GM13977 (cell line): ENCODE results near the gene EPC2.

Experiments
- DNase-seq: peaks from one replicate; pipeline ENCODE4 v3.0.0; 2012; ENCODE audit warnings: low spot score
- CTCF ChIP-seq: IDR thresholded peaks from 2 replicates; pipeline ENCODE4 v1.5.1; 2012; ENCODE audit warnings: mild to moderate bottlenecking, control low read depth; ENCODE audit not compliant: insufficient read depth; ENCODE audit errors: extremely low read depth, missing control alignments
- in situ Hi-C: fragments of 300-500 bp; cut with MboI; formaldehyde crosslinking; loops from one replicate; pipeline ENCODE4 v1.12.0; 2022; ENCODE audit warnings: low sequenced_read_pairs, low pct_unique_long_range_greater_than_20kb, mixed read lengths, inconsistent platforms; ENCODE audit not compliant: unreplicated experiment

EPC2 gene

GRCh38 chr2:148737742-148738141, 93.2 kb downstream of the EPC2 start:
- no peak for TF ChIP-seq CTCF
- in situ Hi-C loops: no loop called here
- no peak for DNase-seq

- TF ChIP-seq CTCF: no peak
- DNase-seq: no peak
- in situ Hi-C loops: no loop called here
Observed at GRCh38 chr2:148739454-148740105, 95.0 kb downstream of the EPC2 start.

GRCh38 chr2:148742373-148742772, 97.8 kb downstream of the EPC2 start:
- in situ Hi-C loops: no loop called here
- DNase-seq: no peak
- no peak for TF ChIP-seq CTCF

GRCh38 chr2:148745151-148745851, 100.8 kb downstream of the EPC2 start:
- TF ChIP-seq CTCF: no peak
- in situ Hi-C loops: no loop called here
- no peak for DNase-seq

- in situ Hi-C loops: no loop called here
- TF ChIP-seq CTCF: no peak
- no peak for DNase-seq
Observed at GRCh38 chr2:148746973-148747372, 102.4 kb downstream of the EPC2 start.

- TF ChIP-seq CTCF: no peak
- DNase-seq: no peak
- in situ Hi-C loops: no loop called here
Observed at GRCh38 chr2:148751907-148752306, 107.4 kb downstream of the EPC2 start.

GRCh38 chr2:148752977-148753376, 108.4 kb downstream of the EPC2 start:
- no peak for DNase-seq
- TF ChIP-seq CTCF: no peak
- in situ Hi-C loops: no loop called here
